ENCODE data around the gene ANKRD37.

The ANKRD37 gene

GRCh38 chr4:185380320-185380719, 16.3 kb upstream of the ANKRD37 start:
- no peaks in the 10 kb centered on the region for H3K4me1 ChIP-seq (ENCODE audit: control insufficient read depth, insufficient read depth, low read length)
- no peak overlapping the region for H3K4me3 ChIP-seq (ENCODE audit: low read length in 2 of 2)
- no peak overlapping the region for H3K9ac ChIP-seq (ENCODE audit: low read length in 2 of 2)
- no peaks in the 10 kb centered on the region for H3K9me3 ChIP-seq (ENCODE audit: control insufficient read depth in 2 of 2, low read length in 2 of 2)
- no peaks in the 10 kb centered on the region for H3K27me3 ChIP-seq (ENCODE audit: control insufficient read depth in 1 of 2, insufficient read depth in 2 of 2, low read length in 2 of 2)
- H3K27ac ChIP-seq (ENCODE audit: low read length) = no peak overlapping the region
- H3K36me3 ChIP-seq (ENCODE audit: control insufficient read depth in 2 of 2, insufficient read depth in 2 of 2, low read length in 2 of 2) = no peaks in the 10 kb centered on the region

DNA sequence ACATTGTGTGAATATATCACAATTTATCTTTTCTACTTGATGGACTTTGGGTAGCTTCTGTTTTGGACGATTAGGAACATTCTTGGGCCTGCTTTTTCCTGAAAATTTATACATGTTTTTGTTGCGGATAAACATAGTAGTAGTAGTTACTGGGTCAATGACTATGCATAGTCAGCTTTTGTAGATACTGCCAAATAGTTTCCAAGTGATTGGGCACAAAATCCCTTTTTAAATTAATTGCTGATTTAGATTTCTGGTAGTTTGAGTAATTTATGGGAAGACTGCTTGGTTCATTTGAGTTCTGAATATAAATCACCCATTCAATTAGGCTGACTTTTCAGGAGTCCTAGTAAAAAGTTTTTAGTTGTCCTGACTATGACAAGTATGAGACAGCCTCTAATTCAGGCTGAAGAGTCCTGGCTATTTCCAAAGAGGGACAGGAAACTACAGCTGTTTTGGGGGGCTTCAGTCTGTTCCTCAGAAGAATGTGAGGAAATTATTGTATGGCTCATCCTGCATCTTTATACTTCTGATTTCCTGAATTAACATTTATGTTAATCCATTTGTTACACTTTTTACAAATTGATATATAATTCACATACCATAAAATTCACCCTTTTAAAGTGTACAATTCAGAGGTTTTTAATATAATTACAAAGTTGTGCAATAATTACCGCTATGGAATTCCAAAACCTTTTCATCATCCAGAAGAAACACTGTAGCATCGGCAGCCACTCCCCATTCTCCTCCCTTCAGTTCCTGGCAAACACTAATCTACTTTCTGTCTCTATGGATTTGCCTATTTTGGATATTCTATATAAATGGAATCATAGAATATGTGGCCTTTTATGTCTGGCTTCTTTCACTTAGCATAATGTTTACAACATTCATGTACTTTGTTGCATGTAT, 15.1 kb upstream of the ANKRD37 start:
- Histone ChIP-seq H3K27ac (ENCODE audit: low read length) (no peak overlapping the region), H3K36me3 (ENCODE audit: control insufficient read depth in 2 of 2, insufficient read depth in 2 of 2, low read length in 2 of 2) (no peaks in the 10 kb centered on the region), H3K27me3 (ENCODE audit: control insufficient read depth in 1 of 2, insufficient read depth in 2 of 2, low read length in 2 of 2) (no peaks in the 10 kb centered on the region), H3K9me3 (ENCODE audit: control insufficient read depth in 2 of 2, low read length in 2 of 2) (no peaks in the 10 kb centered on the region), H3K4me1 (ENCODE audit: control insufficient read depth, insufficient read depth, low read length) (no peaks in the 10 kb centered on the region), H3K9ac (ENCODE audit: low read length in 2 of 2) (no peak overlapping the region), H3K4me3 (ENCODE audit: low read length in 2 of 2) (no peak overlapping the region)

GRCh38 chr4:185382754-185383153, 13.9 kb upstream of the ANKRD37 start:
- no peaks in the 10 kb centered on the region for H3K36me3 ChIP-seq (ENCODE audit: control insufficient read depth in 2 of 2, insufficient read depth in 2 of 2, low read length in 2 of 2)
- H3K27ac ChIP-seq (ENCODE audit: low read length) = no peak overlapping the region
- no peaks in the 10 kb centered on the region for H3K4me1 ChIP-seq (ENCODE audit: control insufficient read depth, insufficient read depth, low read length)
- no peak overlapping the region for H3K9ac ChIP-seq (ENCODE audit: low read length in 2 of 2)
- H3K4me3 ChIP-seq (ENCODE audit: low read length in 2 of 2) = no peak overlapping the region
- no peaks in the 10 kb centered on the region for H3K9me3 ChIP-seq (ENCODE audit: control insufficient read depth in 2 of 2, low read length in 2 of 2)
- H3K27me3 ChIP-seq (ENCODE audit: control insufficient read depth in 1 of 2, insufficient read depth in 2 of 2, low read length in 2 of 2) = no peaks in the 10 kb centered on the region

GRCh38 chr4:185383451-185383850, 13.2 kb upstream of the ANKRD37 start:
- Histone ChIP-seq H3K4me1 (ENCODE audit: control insufficient read depth, insufficient read depth, low read length) (no peaks in the 10 kb centered on the region), H3K9me3 (ENCODE audit: control insufficient read depth in 2 of 2, low read length in 2 of 2) (no peaks in the 10 kb centered on the region), H3K27ac (ENCODE audit: low read length) (no peak overlapping the region), H3K9ac (ENCODE audit: low read length in 2 of 2) (no peak overlapping the region), H3K4me3 (ENCODE audit: low read length in 2 of 2) (no peak overlapping the region), H3K27me3 (ENCODE audit: control insufficient read depth in 1 of 2, insufficient read depth in 2 of 2, low read length in 2 of 2) (no peaks in the 10 kb centered on the region), H3K36me3 (ENCODE audit: control insufficient read depth in 2 of 2, insufficient read depth in 2 of 2, low read length in 2 of 2) (no peaks in the 10 kb centered on the region)

GRCh38 chr4:185384061-185384460, 12.6 kb upstream of the ANKRD37 start:
- Histone ChIP-seq H3K9me3 (ENCODE audit: control insufficient read depth in 2 of 2, low read length in 2 of 2) (no peaks in the 10 kb centered on the region), H3K27me3 (ENCODE audit: control insufficient read depth in 1 of 2, insufficient read depth in 2 of 2, low read length in 2 of 2) (no peaks in the 10 kb centered on the region), H3K4me1 (ENCODE audit: control insufficient read depth, insufficient read depth, low read length) (no peaks in the 10 kb centered on the region), H3K27ac (ENCODE audit: low read length) (no peak overlapping the region), H3K36me3 (ENCODE audit: control insufficient read depth in 2 of 2, insufficient read depth in 2 of 2, low read length in 2 of 2) (no peaks in the 10 kb centered on the region), H3K9ac (ENCODE audit: low read length in 2 of 2) (no peak overlapping the region), H3K4me3 (ENCODE audit: low read length in 2 of 2) (no peak overlapping the region)

GRCh38 chr4:185384930-185385331, 11.7 kb upstream of the ANKRD37 start:
- Histone ChIP-seq H3K9me3 (ENCODE audit: control insufficient read depth in 2 of 2, low read length in 2 of 2) (no peaks in the 10 kb centered on the region), H3K27ac (ENCODE audit: low read length) (no peak overlapping the region), H3K4me1 (ENCODE audit: control insufficient read depth, insufficient read depth, low read length) (no peaks in the 10 kb centered on the region), H3K36me3 (ENCODE audit: control insufficient read depth in 2 of 2, insufficient read depth in 2 of 2, low read length in 2 of 2) (no peaks in the 10 kb centered on the region), H3K27me3 (ENCODE audit: control insufficient read depth in 1 of 2, insufficient read depth in 2 of 2, low read length in 2 of 2) (no peaks in the 10 kb centered on the region), H3K4me3 (ENCODE audit: low read length in 2 of 2) (no peak overlapping the region), H3K9ac (ENCODE audit: low read length in 2 of 2) (no peak overlapping the region)

DNA sequence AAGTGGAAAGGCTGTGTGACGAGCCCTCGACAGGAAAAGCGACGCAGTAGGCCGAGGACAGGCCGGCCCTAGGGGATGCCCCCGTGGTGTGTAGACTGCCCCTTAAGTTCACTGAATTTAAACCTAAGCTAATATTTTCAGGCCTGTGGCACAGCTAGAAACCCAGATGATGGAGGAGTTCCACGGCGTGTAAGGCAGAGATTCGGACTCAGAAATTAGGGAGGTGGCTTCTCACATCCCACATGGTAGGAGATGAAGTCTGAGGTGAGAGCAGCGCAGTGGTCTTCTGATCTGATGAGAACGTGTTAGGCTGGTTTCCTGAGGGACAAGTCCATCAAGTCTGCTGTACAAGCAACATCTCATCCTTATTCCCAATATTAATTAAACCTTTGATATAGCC, 8.7 kb upstream of the ANKRD37 start:
- H3K9ac ChIP-seq (ENCODE audit: low read length in 2 of 2) = no peak overlapping the region
- no peaks in the 10 kb centered on the region for H3K27me3 ChIP-seq (ENCODE audit: control insufficient read depth in 1 of 2, insufficient read depth in 2 of 2, low read length in 2 of 2)
- no peaks in the 10 kb centered on the region for H3K9me3 ChIP-seq (ENCODE audit: control insufficient read depth in 2 of 2, low read length in 2 of 2)
- peaks cover 0 to 2% of the 10 kb centered on the region in 2 donors for H3K36me3 ChIP-seq (ENCODE audit: control insufficient read depth in 2 of 2, insufficient read depth in 2 of 2, low read length in 2 of 2)
- no peaks in the 10 kb centered on the region for H3K4me1 ChIP-seq (ENCODE audit: control insufficient read depth, insufficient read depth, low read length)
- H3K4me3 ChIP-seq (ENCODE audit: low read length in 2 of 2) = no peak overlapping the region
- H3K27ac ChIP-seq (ENCODE audit: low read length) = no peak overlapping the region

DNA sequence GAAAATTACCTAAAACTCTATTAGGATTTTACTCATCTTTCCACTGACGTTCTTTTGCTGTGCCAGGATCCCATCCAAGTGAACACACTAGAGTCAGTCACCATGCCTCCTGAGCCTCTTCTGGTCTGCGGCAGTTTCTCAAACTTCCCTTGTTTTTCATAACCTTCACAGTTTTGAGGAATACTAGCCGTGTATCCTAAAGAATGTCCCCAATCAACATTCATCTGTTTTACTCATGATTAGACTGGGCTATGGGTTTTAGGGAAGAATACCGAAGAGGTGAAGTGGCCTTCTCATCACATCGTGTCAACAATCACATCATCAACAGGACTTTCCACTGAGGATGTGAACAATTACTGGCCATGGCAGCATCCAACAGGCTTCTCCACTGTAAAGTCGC, 5.7 kb upstream of the ANKRD37 start:
- H3K9ac ChIP-seq (ENCODE audit: low read length in 2 of 2) = no peak overlapping the region
- H3K4me1 ChIP-seq (ENCODE audit: control insufficient read depth, insufficient read depth, low read length) = peaks cover under 1% of the 10 kb centered on the region
- H3K36me3 ChIP-seq (ENCODE audit: control insufficient read depth in 2 of 2, insufficient read depth in 2 of 2, low read length in 2 of 2) = peaks cover 0 to 2% of the 10 kb centered on the region in 2 donors
- H3K9me3 ChIP-seq (ENCODE audit: control insufficient read depth in 2 of 2, low read length in 2 of 2) = no peaks in the 10 kb centered on the region
- H3K27me3 ChIP-seq (ENCODE audit: control insufficient read depth in 1 of 2, insufficient read depth in 2 of 2, low read length in 2 of 2) = no peaks in the 10 kb centered on the region
- H3K27ac ChIP-seq (ENCODE audit: low read length) = no peak overlapping the region
- H3K4me3 ChIP-seq (ENCODE audit: low read length in 2 of 2) = no peak overlapping the region

DNA sequence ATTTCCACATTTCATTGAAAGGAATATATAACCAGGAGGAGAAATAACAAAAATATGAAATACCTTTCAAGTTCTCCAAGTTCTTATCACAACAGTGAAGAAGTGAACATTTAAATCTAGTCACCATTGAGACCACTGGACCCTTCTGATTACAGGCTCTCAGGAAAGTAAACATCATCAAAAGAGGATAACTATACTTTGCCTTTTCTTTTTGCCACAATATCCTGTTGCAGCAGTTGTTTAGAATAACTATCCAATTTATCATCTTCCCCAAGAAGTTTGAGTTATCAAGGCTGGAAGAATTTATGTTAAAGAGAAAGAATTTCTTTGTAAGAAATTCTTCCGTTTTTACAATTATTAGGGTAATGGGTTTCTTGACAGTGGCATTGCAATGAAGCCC, 4.5 kb upstream of the ANKRD37 start:
- Histone ChIP-seq H3K27ac (ENCODE audit: low read length) (no peak overlapping the region), H3K4me3 (ENCODE audit: low read length in 2 of 2) (no peak overlapping the region), H3K9me3 (ENCODE audit: control insufficient read depth in 2 of 2, low read length in 2 of 2) (no peaks in the 10 kb centered on the region), H3K4me1 (ENCODE audit: control insufficient read depth, insufficient read depth, low read length) (peaks cover 8% of the 10 kb centered on the region), H3K27me3 (ENCODE audit: control insufficient read depth in 1 of 2, insufficient read depth in 2 of 2, low read length in 2 of 2) (no peaks in the 10 kb centered on the region), H3K36me3 (ENCODE audit: control insufficient read depth in 2 of 2, insufficient read depth in 2 of 2, low read length in 2 of 2) (peaks cover 0 to 2% of the 10 kb centered on the region in 2 donors), H3K9ac (ENCODE audit: low read length in 2 of 2) (no peak overlapping the region)

- Histone ChIP-seq H3K27me3 (ENCODE audit: control insufficient read depth in 1 of 2, insufficient read depth in 2 of 2, low read length in 2 of 2) (no peaks in the 10 kb centered on the region), H3K9ac (ENCODE audit: low read length in 2 of 2) (peak overlapping the region in 1 of 2 donors; percentile 89), H3K36me3 (ENCODE audit: control insufficient read depth in 2 of 2, insufficient read depth in 2 of 2, low read length in 2 of 2) (peaks cover 2 to 7% of the 10 kb centered on the region in 2 donors), H3K4me1 (ENCODE audit: control insufficient read depth, insufficient read depth, low read length) (peaks cover 10% of the 10 kb centered on the region), H3K27ac (ENCODE audit: low read length) (no peak overlapping the region), H3K9me3 (ENCODE audit: control insufficient read depth in 2 of 2, low read length in 2 of 2) (no peaks in the 10 kb centered on the region), H3K4me3 (ENCODE audit: low read length in 2 of 2) (peak overlapping the region; percentile 64 to 85)
Measured at GRCh38 chr4:185394568-185395237, 1.9 kb upstream of the ANKRD37 start.
